GM19455 (cell line): ENCODE results near the gene CHPF.

Experiments used
- ATAC-seq: cut with Tn5 transposase; IDR thresholded peaks from one replicate; pipeline ENCODE4 v1.9.1; 2021; ENCODE audit not compliant: unreplicated experiment

Gene CHPF

DNA sequence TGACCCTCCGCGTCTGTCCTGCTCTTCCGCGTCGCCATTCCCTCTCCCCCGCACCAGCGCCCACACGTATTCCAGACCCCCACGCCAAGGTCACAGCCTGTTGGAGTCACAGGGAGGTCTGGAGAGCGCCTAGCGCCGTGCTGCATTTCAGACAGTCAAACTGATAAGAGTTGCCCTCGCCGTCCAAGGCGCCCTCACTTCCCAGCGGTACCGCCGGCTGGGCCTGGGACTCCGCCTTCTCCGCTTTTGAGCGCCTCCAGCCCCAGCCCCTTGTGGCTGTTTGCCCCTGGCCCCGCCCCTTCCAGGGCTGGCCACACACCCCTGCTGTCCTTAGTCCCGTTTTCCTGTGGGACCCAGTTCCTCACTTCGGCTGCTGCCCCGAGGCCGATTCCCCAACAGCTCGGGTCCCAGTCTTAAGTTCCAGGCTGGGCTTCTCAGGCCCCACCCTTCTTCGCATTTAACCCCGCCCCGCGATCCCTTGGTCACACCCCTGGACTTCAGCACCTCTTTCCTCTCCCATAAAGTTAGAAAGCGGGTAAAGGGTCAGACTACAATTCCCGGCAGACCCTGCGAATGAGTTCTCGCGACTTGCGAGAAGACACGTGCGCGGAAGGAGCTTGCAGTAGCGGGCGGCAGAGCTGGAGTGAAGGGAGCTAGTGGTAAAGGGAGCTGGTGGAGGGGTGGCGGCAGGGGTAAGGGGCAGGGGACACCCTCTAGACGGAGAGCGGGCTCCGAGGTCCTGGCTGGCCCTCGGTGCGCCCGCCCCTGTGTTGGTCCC lies 45.1 kb downstream of the CHPF start, which contains the start of gene GMPPA:
GMPPA (plus strand) TSS at position 612 of the 778 bp plus-strand sequence. CDS start 1,085 bp downstream, outside the sequence.
- peak; percentile 94 for ATAC-seq

GRCh38 chr2:219497495-219498279 lies 45.9 kb downstream of the CHPF start:
- peak; percentile 24 for ATAC-seq

DNA sequence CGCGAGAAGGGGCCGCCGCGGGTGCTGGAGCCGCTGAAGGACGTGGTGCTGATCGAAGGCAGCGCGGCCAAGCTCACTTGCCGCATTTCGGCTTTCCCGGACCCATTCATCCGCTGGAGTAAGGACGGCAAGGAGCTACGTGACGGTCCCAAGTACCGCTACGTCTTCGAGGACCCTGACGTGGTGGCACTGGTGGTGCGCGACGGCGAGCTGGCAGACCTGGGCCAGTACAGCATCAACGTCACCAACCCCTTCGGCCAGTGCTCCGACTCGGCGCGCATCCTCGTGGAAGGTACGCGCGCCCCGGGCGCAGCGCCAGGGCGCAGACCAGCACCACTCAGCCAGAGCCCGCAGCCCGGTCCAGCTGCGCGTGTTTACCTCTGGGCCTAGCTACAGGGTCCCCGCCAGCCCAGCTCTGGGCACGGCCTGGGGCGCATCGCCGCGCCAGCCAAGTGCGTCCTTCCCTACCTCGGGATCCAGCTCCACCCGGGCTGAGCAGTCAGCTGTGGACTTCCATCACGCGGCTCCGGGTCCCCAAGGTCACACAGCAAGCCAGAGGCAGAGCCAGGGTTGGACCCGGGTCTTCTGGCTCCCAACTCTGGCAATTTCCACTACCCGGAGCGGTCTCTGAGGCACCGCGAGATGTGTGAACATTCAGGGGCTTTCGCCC lies 46.6 kb downstream of the CHPF start:
- ATAC-seq = no peak

DNA sequence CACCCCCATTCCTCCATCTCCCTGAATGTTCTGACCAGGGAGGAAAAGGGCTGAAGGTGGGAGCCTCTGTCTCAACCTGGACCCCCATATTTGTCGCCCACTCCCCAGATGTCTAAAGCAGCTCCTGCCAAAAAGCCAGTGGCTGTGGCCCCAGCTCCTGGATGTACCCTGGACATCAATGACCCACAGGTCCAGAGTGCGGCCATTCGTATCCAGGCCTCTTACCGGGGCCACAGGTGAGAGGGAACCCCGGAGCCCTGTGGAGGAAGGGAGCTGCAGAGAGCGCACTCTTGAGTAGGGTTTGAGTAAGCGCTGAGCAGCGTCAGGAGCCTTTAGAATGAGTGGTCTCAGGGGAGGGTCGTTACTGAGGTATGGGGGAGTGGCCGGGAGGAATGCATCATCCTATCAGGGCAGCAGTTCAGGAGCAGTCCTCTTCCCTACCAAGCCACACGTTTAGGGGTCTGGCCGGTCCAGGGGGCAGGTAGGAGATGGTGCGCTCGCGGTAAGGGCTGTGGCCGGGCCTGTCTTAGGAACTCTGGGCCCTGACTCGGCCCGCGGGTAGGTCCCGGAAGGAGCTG lies 47.3 kb downstream of the CHPF start:
- no peak for ATAC-seq

DNA sequence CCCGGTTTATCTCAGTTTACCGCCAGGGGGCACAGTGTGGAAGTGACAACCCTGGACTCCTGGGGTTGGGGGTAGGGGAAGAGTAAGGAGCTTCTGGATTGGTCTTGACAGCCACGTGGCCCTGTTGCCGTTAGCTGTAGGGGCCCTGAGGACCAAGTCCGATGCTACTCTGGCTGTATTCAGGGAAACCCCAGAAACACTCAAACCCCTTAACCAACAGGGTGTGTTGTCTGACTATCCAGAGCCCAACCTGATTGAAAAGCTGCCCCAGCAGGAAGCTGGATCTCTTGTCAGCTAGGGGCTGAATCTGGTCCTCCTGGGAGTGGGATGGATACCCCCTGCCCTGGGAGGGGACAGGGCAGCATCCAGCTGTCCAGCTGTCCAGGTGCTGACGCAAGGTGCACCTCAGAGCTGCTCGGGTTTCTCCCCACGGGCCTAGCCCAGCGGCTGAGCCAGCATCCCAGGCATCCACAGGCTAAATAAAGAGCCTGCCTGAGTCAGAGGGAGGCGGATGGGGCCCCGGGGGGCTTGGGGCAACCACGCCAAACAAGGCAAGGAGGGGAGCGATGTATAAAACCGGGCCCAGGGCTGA lies 48.0 kb downstream of the CHPF start:
- ATAC-seq = no peak

GRCh38 chr2:219494952-219495530 lies 48.6 kb downstream of the CHPF start:
- ATAC-seq = no peak

DNA sequence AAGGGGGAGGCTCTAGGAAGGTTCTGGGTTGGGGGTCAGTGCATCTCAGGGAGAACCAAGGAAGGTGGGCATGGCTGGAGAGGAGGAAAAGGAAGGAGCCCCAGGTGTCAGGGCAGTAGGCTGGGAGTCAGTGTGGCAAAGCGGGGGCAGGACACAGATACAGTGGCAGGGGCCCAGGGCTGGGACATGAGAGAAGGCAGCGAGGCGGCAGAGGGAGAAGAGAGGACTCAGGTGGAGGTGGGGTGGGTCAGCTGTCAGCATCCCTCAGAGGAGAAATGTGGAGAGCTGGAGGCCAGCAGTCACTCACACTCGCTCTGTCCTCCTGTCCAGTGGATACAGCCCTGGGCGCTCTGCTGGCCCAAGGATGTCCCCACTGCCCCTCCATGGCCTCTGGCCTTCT lies 50.5 kb downstream of the CHPF start:
- no peak for ATAC-seq

DNA sequence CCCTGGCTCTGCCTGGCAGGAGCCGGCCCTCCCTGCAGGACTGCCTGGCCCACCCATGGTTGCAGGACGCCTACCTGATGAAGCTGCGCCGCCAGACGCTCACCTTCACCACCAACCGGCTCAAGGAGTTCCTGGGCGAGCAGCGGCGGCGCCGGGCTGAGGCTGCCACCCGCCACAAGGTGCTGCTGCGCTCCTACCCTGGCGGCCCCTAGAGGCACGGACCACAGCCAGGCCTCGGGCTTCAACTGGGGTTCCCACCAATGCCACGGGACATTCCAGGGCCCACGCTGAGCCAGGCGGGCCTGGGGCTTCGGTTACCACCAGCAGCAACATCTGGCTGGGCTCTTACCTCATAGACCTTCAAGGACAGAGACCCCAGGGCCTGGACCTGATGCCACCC lies 51.0 kb downstream of the CHPF start:
- no peak for ATAC-seq

DNA sequence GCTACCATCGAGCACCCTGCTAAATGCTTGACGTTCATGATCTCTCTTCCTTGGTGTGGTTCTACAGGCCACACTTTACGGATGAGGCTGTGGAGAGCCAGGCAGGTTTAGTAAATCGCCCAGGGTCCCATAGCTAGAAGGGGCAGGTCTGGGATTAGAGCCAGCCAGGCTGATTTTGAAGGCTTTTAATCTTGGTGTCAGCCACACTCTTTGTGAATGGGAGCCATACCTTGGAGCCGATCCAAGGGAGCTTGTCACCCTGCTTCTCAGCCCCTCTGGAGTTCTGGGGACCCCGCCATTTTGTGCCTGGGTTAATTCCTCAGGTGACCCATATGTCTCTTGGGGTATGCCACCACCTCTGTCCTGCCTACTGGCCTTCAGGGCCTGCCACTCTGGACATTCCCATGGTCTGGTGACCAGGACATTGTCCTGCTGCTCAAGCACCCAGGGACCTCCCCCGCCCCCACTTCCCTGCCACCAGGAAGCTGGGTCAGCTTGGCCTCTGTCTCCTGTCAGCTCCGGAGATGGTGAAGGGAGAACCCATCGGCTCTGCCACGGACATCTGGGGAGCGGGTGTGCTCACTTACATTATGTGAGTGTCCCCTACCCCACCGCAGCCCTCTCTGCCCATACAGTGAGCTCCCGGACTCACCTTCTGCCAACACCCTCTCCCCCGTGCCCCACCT lies 52.2 kb downstream of the CHPF start:
- ATAC-seq = no peak

- no peak for ATAC-seq
Observed at GRCh38 chr2:219490600-219491130, 52.9 kb downstream of the CHPF start.

- ATAC-seq = no peak
Observed at GRCh38 chr2:219490186-219490585, 53.4 kb downstream of the CHPF start.

DNA sequence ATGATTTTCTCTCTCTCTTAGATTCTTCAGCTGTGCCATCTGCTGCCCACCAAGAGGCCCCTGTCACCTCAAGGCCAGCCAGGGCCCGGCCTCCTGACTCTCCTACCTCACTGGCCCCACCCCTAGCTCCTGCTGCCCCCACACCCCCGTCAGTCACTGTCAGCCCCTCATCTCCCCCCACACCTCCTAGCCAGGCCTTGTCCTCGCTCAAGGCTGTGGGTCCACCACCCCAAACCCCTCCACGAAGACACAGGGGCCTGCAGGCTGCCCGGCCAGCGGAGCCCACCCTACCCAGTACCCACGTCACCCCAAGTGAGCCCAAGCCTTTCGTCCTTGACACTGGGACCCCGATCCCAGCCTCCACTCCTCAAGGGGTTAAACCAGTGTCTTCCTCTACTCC lies 54.3 kb downstream of the CHPF start:
- ATAC-seq = no peak
